Body of pancreas (tissue), 4 donors: ENCODE results near the gene PRDM16. TPM values are rescaled to one million over a fixed set of nuclear protein-coding genes. Genes with fewer than 3 reads are reported as not detected.

Source experiments
- ATAC-seq: fragments of 150-250 bp; one replicate; pipeline ENCODE4 v1.9.1; 2016
- DNase-seq, 4 donors: peaks; one replicate each; pipeline ENCODE4 v3.0.0-alpha.2; 2019
- H3K27ac ChIP-seq, 4 donors: fragments of 200-600 bp; sonication (generic); 1 replicate in 3 of 4; 2 replicates in 1 of 4; pipeline versions ENCODE4 v1.5.1 to v1.6.1; 2016 to 2019; ENCODE audit warnings: mild to moderate bottlenecking in 1 of 4, mixed read lengths in 1 of 4, moderate library complexity in 1 of 4
- H3K27me3 ChIP-seq, 2 donors: fragments of 200-600 bp; sonication (generic); one replicate each; pipeline ENCODE4 v1.6.0; 2016; ENCODE audit warnings: mild to moderate bottlenecking in 1 of 2
- H3K36me3 ChIP-seq, 2 donors: fragments of 200-600 bp; sonication (generic); replicated peaks in 1 of 2; 2 replicates each; pipeline ENCODE4 v1.5.1; 2016; ENCODE audit warnings: low read depth in 2 of 2; ENCODE audit not compliant: insufficient read depth in 1 of 2
- H3K4me1 ChIP-seq: fragments of 200-600 bp; sonication (generic); one replicate; pipeline ENCODE4 v1.6.0; 2016
- H3K4me3 ChIP-seq, 2 donors: fragments of 200-600 bp; sonication (generic); 1 replicate in 1 of 2; 2 replicates in 1 of 2; pipeline ENCODE4 v1.5.1; 2016 to 2019
- H3K9me3 ChIP-seq, 3 donors: fragments of 200-600 bp; sonication (generic); 1 replicate in 2 of 3; 2 replicates in 1 of 3; pipeline ENCODE4 v1.5.1; 2016
- POLR2A ChIP-seq, 3 donors: fragments of 450-650 bp; IDR thresholded peaks; one replicate each; pipeline ENCODE4 v1.6.1; 2016; ENCODE audit warnings: antibody characterized with exemption in 3 of 3, mild to moderate bottlenecking in 2 of 3
- WGBS, 2 donors: methylation state at CpG; one replicate each; pipeline ENCODE4 v1.1.5; 2017; 5-methylcytosine and 5-hydroxymethylcytosine counted together
- intact Hi-C: fragments of 100-400 bp; cut with DNase I; formaldehyde crosslinking; loops from one replicate; pipeline ENCODE4 v1.15.1; 2023
- total RNA-seq, 2 donors: library from RNA; depleted of rRNA; stranded (reverse); fragments of >200 nt; gene quantifications; one replicate each; pipeline ENCODE4 v1.1.0, GENCODE V29; 2016
- TF ChIP-seq, protein P1 (sequence below), 7 experiments: fragments of 450-650 bp in 4 of 7; fragments of 200-600 bp in 3 of 7; sonication (generic) in 3 of 7; IDR thresholded peaks; one replicate each; pipeline ENCODE4 v1.5.1; 2016 to 2019; ENCODE audit warnings: antibody characterized with exemption in 7 of 7

PRDM16 gene
- total RNA-seq, 2 donors from 2014 or later = 15.2 to 16.6 TPM

GRCh38 chr1:3062616-3063378 is 6.2 kb upstream of the PRDM16 start:
- ATAC-seq (no peak), DNase-seq (no peak)
- intact Hi-C loops = loop anchor here (5.0 kb wide), 2 partner anchors 225 to 365 kb away; no protein-coding TSS in a partner anchor
- 65 to 67% methylated on average over 14 to 21 of the region's 50 CpGs for WGBS, 2 donors
- Histone ChIP-seq H3K9me3 (no peaks in the 10 kb centered on the region), H3K4me3 (no peak overlapping the region), H3K36me3 (no peaks in the 10 kb centered on the region), H3K4me1 (peaks cover 26% of the 10 kb centered on the region), H3K27me3 (no peaks in the 10 kb centered on the region), H3K27ac (no peak overlapping the region)
- no peak for TF ChIP-seq POLR2A (IDR thresholded peaks at IDR 0.05)
- TF ChIP-seq, protein P1, sequence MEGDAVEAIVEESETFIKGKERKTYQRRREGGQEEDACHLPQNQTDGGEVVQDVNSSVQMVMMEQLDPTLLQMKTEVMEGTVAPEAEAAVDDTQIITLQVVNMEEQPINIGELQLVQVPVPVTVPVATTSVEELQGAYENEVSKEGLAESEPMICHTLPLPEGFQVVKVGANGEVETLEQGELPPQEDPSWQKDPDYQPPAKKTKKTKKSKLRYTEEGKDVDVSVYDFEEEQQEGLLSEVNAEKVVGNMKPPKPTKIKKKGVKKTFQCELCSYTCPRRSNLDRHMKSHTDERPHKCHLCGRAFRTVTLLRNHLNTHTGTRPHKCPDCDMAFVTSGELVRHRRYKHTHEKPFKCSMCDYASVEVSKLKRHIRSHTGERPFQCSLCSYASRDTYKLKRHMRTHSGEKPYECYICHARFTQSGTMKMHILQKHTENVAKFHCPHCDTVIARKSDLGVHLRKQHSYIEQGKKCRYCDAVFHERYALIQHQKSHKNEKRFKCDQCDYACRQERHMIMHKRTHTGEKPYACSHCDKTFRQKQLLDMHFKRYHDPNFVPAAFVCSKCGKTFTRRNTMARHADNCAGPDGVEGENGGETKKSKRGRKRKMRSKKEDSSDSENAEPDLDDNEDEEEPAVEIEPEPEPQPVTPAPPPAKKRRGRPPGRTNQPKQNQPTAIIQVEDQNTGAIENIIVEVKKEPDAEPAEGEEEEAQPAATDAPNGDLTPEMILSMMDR (IDR thresholded peaks at IDR 0.05) = no peak

DNA sequence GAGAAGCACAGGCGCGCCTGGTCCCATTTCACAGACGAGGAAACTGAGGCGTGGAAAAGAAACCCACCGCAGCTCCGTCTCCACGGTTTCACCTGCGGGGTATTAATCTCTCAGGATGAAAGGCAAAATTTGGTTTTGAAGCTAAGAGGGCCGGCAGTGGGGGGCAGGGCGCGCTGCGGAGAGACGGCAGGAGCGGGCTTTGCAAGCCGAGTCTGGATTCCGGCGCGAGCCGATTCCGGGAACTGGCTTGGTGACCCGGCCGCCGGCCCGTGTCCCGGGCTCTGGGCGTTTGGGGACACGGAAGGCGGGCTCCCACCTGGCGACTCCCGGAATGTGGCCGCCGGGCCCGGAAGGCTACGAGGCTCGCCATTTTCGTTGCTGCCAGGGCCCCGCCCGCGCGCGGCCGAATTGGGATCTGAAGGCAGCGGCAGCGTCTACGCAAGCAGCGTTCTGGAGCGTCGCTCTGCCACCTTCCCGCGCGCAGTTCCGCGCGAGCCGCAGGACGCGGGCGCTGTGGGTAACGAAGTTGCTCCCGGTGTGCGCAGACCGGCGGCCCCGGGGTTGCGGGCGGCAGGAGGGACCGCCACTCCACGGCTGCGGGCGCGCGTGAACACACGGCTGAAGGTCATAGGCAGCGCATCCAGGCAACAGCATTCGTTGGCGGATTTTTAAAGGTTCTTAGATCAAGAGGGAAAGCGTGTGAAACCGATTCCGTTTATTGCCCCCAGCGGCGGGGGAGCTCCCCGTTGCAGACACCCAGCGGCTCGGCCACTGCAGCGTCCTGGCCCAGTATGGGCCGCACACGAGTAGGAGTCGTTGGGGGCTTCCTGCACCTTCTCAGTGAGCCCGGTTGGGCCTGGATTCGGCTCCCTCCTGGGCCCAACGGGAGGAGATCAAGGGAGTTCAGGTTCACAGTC is 5.4 kb upstream of the PRDM16 start:
- no peak overlapping the region for H3K4me3 ChIP-seq
- ATAC-seq = no peak
- intact Hi-C loops = loop anchor here (5.0 kb wide), 2 partner anchors 224 to 364 kb away; no protein-coding TSS in a partner anchor
- DNase-seq = no peak
- no peaks in the 10 kb centered on the region for H3K9me3 ChIP-seq
- no peak for TF ChIP-seq POLR2A (IDR thresholded peaks at IDR 0.05)
- TF ChIP-seq, protein P1 (IDR thresholded peaks at IDR 0.05) = no peak
- H3K27me3 ChIP-seq = no peaks in the 10 kb centered on the region
- H3K27ac ChIP-seq = no peak overlapping the region
- 74 to 81% methylated on average over 31 to 90 of the region's 91 CpGs for WGBS, 2 donors
- peaks cover 35% of the 10 kb centered on the region for H3K4me1 ChIP-seq
- no peaks in the 10 kb centered on the region for H3K36me3 ChIP-seq

DNA sequence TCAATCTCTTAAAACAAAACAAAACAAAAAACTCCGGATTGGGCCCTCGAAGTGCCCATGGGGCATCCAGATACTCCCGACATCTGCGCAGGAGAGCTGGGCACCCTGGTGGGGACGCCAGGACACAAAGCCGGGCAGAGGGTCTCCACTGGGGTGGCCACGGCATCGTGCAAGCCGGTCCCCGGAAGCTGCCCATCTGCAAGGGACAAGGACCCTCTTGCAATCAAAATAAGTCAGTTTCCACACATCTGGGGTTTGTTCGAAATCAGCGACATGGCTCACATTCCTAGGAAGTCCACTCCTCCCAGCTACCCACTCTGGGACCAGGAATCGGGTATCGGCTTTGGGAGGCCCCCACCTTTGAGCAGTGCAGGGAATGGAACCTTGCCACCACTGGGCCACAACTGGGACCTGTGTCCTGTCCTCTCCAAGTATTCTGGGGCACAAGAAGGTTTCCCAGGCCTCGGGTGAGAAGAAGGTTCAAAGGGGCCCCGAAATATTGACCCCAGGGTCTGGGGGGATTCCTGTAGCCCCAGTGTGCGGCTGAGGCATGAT is 4.6 kb upstream of the PRDM16 start:
- ATAC-seq (no peak), DNase-seq (no peak)
- intact Hi-C loops = loop anchor here (5.0 kb wide), 2 partner anchors 223 to 363 kb away; no protein-coding TSS in a partner anchor
- Histone ChIP-seq H3K9me3 (no peaks in the 10 kb centered on the region), H3K27me3 (no peaks in the 10 kb centered on the region), H3K4me3 (no peak overlapping the region), H3K36me3 (no peaks in the 10 kb centered on the region), H3K4me1 (peaks cover 37% of the 10 kb centered on the region), H3K27ac (no peak overlapping the region)
- TF ChIP-seq, protein P1 (IDR thresholded peaks at IDR 0.05) = no peak
- no peak for TF ChIP-seq POLR2A (IDR thresholded peaks at IDR 0.05)
- WGBS, 2 donors = 77 to 91% methylated on average over 15 to 17 of the region's 17 CpGs

- TF ChIP-seq, protein P1 (IDR thresholded peaks at IDR 0.05) = no peak
- TF ChIP-seq POLR2A (IDR thresholded peaks at IDR 0.05) = no peak
- intact Hi-C loops = loop anchor here (5.0 kb wide), 2 partner anchors 222 to 362 kb away; no protein-coding TSS in a partner anchor
- DNase-seq (no peak), ATAC-seq (no peak)
- H3K4me1 ChIP-seq = peaks cover 37% of the 10 kb centered on the region
- H3K9me3 ChIP-seq = no peaks in the 10 kb centered on the region
- H3K36me3 ChIP-seq = no peaks in the 10 kb centered on the region
- WGBS, 2 donors = 75% methylated on average over 9 of the region's 9 CpGs
- H3K4me3 ChIP-seq = no peak overlapping the region
- H3K27ac ChIP-seq = no peak overlapping the region
- no peaks in the 10 kb centered on the region for H3K27me3 ChIP-seq
These were observed 4.1 kb upstream of the PRDM16 start for GRCh38 chr1:3064901-3065300.
